NB4 (cell line): Measurements from ENCODE around the gene UTP14A.
A peak's percentile ranks its signal among the peaks of the same experiment; 100 is the strongest.

Experiments used
- DNase-seq: peaks from one replicate; pipeline ENCODE4 v3.0.0; 2010; ENCODE audit warnings: low read depth
- H3K4me3 ChIP-seq: one replicate; pipeline ENCODE4 v1.5.1; 2011; ENCODE audit warnings: mild to moderate bottlenecking, low read depth, low read length, moderate library complexity
- CTCF ChIP-seq: IDR thresholded peaks from one replicate; pipeline ENCODE4 v1.5.1; 2012; ENCODE audit warnings: low read depth, low read length
- MAX ChIP-seq: IDR thresholded peaks from 2 replicates; pipeline ENCODE4 v1.6.1; 2011; ENCODE audit warnings: low read depth, low read length
- MYC ChIP-seq: IDR thresholded peaks from 2 replicates; pipeline ENCODE4 v1.6.1; 2011; ENCODE audit warnings: low read depth, low read length
- POLR2A ChIP-seq: IDR thresholded peaks from 2 replicates; pipeline ENCODE4 v1.6.1; 2011; ENCODE audit warnings: mild to moderate bottlenecking; ENCODE audit not compliant: insufficient read length; ENCODE audit errors: extremely low read depth

Gene UTP14A

GRCh38 chrX:129958814-129959492, 53.0 kb downstream of the UTP14A start:
- TF ChIP-seq MAX: no peak
- no peak for TF ChIP-seq POLR2A
- no peak for TF ChIP-seq CTCF
- no peak for TF ChIP-seq MYC
- no peak overlapping the region for H3K4me3 ChIP-seq
- DNase-seq: no peak

- H3K4me3 ChIP-seq: no peak overlapping the region
- TF ChIP-seq CTCF: no peak
- TF ChIP-seq MYC: no peak
- no peak for TF ChIP-seq MAX
- no peak for TF ChIP-seq POLR2A
- no peak for DNase-seq
Measured at GRCh38 chrX:129959493-129959832, 53.5 kb downstream of the UTP14A start.

- peak; percentile 48 for TF ChIP-seq POLR2A
- TF ChIP-seq MYC: no peak
- no peak for TF ChIP-seq CTCF
- peak; percentile 21; the same call in 1 of the 2 replicates for TF ChIP-seq MAX
- H3K4me3 ChIP-seq: peak overlapping the region; percentile 46
- DNase-seq: peak; percentile 95
Measured at GRCh38 chrX:129961180-129962083, 55.5 kb downstream of the UTP14A start.

- H3K4me3 ChIP-seq: no peak overlapping the region
- no peak for DNase-seq
- no peak for TF ChIP-seq MYC
- TF ChIP-seq CTCF: no peak
- no peak for TF ChIP-seq POLR2A
- no peak for TF ChIP-seq MAX
Measured at GRCh38 chrX:129963729-129964128, 57.8 kb downstream of the UTP14A start.

GRCh38 chrX:129965166-129965565, 59.2 kb downstream of the UTP14A start:
- no peak overlapping the region for H3K4me3 ChIP-seq
- no peak for TF ChIP-seq MYC
- no peak for TF ChIP-seq POLR2A
- TF ChIP-seq CTCF: no peak
- TF ChIP-seq MAX: no peak
- no peak for DNase-seq
